Measurements from ENCODE around the gene ARF5. TPM values are rescaled to one million over a fixed set of nuclear protein-coding genes. Genes with fewer than 3 reads are reported as not detected.

Gene ARF5
- total RNA-seq, 1 donor from 2014 or later = 189 TPM

DNA sequence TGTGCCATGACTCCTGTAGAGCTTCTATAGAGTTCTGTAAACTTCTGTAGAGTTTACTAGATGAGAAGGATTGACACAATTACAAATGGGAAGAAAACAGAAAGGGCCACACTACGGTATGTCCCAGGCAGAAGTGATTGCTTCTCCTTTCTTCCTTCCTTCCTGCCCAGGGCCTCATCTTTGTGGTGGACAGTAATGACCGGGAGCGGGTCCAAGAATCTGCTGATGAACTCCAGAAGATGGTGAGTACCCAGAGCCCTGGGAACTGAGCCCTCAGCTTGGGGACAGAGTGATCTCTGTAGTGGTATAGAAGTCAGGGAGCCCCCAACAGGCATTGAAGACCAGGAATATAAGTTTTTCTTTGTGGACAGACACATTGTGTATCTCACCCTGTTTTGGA, 1.7 kb downstream of the ARF5 start:
- H3K27ac Mint-ChIP-seq = peak overlapping the region; percentile 94

DNA sequence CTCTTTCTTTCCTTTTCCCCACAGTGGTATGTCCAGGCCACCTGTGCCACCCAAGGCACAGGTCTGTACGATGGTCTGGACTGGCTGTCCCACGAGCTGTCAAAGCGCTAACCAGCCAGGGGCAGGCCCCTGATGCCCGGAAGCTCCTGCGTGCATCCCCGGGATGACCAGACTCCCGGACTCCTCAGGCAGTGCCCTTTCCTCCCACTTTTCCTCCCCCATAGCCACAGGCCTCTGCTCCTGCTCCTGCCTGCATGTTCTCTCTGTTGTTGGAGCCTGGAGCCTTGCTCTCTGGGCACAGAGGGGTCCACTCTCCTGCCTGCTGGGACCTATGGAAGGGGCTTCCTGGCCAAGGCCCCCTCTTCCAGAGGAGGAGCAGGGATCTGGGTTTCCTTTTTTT, 3.0 kb downstream of the ARF5 start:
- no peak for DNase-seq (ENCODE audit: extremely low spot score, unreplicated experiment)
- Mint-ChIP-seq H3K4me1 (ENCODE audit: unreplicated experiment) (peaks cover 9% of the 10 kb centered on the region), H3K9me3 (no peaks in the 10 kb centered on the region), H3K27me3 (peaks cover 2% of the 10 kb centered on the region), H3K27ac (no peak overlapping the region), H3K36me3 (peaks cover 10% of the 10 kb centered on the region), H3K4me3 (peak overlapping the region; percentile 31)
- TF ChIP-seq, protein P1, sequence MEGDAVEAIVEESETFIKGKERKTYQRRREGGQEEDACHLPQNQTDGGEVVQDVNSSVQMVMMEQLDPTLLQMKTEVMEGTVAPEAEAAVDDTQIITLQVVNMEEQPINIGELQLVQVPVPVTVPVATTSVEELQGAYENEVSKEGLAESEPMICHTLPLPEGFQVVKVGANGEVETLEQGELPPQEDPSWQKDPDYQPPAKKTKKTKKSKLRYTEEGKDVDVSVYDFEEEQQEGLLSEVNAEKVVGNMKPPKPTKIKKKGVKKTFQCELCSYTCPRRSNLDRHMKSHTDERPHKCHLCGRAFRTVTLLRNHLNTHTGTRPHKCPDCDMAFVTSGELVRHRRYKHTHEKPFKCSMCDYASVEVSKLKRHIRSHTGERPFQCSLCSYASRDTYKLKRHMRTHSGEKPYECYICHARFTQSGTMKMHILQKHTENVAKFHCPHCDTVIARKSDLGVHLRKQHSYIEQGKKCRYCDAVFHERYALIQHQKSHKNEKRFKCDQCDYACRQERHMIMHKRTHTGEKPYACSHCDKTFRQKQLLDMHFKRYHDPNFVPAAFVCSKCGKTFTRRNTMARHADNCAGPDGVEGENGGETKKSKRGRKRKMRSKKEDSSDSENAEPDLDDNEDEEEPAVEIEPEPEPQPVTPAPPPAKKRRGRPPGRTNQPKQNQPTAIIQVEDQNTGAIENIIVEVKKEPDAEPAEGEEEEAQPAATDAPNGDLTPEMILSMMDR (conservative IDR thresholded peaks at IDR 0.05) = no peak

More for the DNA sequence above, 1.7 kb downstream of the ARF5 start:
- Mint-ChIP-seq H3K27me3 (peaks cover 2% of the 10 kb centered on the region), H3K36me3 (peaks cover 10% of the 10 kb centered on the region), H3K9me3 (no peaks in the 10 kb centered on the region), H3K4me3 (peak overlapping the region; percentile 97), H3K4me1 (ENCODE audit: unreplicated experiment) (peaks cover 9% of the 10 kb centered on the region)
- DNase-seq (ENCODE audit: extremely low spot score, unreplicated experiment) = no peak
- TF ChIP-seq, protein P1 (conservative IDR thresholded peaks at IDR 0.05) = no peak

DNA sequence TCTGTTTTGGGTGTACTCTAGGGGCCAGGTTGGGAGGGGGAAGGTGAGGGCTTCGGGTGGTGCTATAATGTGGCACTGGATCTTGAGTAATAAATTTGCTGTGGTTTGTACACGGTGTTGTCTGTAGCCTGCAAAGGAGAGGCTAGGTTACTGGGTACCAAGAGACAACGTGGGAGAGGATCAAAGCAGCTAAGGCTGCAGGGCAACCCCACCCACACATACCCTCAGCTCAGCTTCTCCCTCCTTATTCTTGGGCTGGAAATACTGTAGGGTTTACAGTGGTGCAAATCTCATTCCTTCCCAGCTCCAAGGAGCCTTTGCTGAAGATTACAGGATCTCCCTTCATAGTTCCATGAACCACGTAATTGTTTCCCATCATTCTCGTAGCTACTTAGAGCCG, 3.4 kb downstream of the ARF5 start:
- Mint-ChIP-seq H3K9me3 (no peaks in the 10 kb centered on the region), H3K27ac (no peak overlapping the region), H3K4me3 (peak overlapping the region; percentile 31), H3K27me3 (peaks cover 2% of the 10 kb centered on the region), H3K4me1 (ENCODE audit: unreplicated experiment) (peaks cover 9% of the 10 kb centered on the region), H3K36me3 (peaks cover 10% of the 10 kb centered on the region)
- TF ChIP-seq, protein P1 (conservative IDR thresholded peaks at IDR 0.05) = no peak
- DNase-seq (ENCODE audit: extremely low spot score, unreplicated experiment) = no peak

DNA sequence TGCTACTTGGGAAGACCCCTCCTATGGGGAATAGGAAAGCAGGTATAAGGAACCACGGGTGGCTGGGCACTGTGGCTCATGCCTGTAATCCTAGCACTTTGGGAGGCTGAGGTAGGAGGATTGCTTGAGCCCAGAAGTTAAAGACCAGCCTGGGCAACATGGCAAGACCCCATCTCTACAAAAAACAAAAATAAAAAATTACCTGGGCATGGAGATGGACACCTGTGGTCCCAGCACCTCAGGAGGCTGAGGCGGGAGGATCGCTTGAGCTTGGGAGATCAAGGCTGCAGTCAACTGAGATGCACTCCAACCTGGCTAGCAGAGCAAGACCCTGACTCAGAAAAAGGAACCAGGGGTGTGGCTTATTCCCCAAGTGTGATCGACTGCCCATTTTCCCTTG, 4.3 kb downstream of the ARF5 start:
- Mint-ChIP-seq H3K27me3 (peaks cover 6% of the 10 kb centered on the region), H3K27ac (no peak overlapping the region), H3K4me3 (no peak overlapping the region), H3K4me1 (ENCODE audit: unreplicated experiment) (peaks cover 9% of the 10 kb centered on the region), H3K9me3 (no peaks in the 10 kb centered on the region), H3K36me3 (peaks cover 10% of the 10 kb centered on the region)
- no peak for DNase-seq (ENCODE audit: extremely low spot score, unreplicated experiment)
- TF ChIP-seq, protein P1 (conservative IDR thresholded peaks at IDR 0.05) = no peak

DNA sequence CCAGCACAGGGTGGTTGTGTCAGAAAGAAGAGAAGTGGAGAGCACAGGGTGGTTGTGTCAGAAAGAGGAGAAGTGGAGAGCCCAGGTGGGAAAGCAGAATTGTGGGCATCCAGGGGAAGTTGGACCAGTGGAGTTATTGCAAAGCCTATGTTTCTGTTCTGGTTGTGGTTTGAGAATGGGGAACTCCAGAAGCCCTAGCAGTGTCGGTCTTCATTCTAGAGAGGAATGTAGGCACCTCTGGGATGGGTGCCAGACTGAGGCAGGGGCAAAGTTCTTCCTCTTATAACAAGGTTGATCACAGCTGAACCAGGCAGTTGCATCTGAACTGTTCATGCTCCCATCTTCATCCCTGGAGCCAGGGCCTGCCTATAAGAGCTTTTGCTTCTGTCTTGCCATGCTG, 6.3 kb downstream of the ARF5 start:
- no peak overlapping the region for H3K4me3 Mint-ChIP-seq
- TF ChIP-seq, protein P1 (conservative IDR thresholded peaks at IDR 0.05) = no peak
- H3K27me3 Mint-ChIP-seq = peaks cover 12% of the 10 kb centered on the region
- H3K4me1 Mint-ChIP-seq (ENCODE audit: unreplicated experiment) = peaks cover 6% of the 10 kb centered on the region
- no peak overlapping the region for H3K27ac Mint-ChIP-seq
- H3K9me3 Mint-ChIP-seq = no peaks in the 10 kb centered on the region
- H3K36me3 Mint-ChIP-seq = peaks cover 10% of the 10 kb centered on the region
- no peak for DNase-seq (ENCODE audit: extremely low spot score, unreplicated experiment)

DNA sequence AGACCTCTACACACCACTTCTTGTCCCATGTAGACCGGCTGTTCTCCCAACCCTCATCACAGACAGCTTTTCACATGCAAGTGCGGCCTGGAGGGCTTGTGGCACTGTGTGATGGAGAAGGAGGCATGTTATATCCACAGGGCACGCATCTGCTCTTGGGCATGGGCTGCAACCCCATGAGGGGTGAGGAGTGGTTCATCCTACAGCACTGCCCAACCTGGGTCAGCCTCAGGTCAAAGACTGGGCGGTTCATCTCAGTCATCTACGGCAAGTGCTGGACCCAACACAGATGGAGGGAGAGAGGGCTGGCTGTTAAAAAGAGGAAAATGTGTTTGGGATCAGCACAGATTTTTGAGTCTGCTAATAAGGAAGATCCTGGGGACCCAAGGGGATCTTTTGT, 7.5 kb downstream of the ARF5 start:
- Mint-ChIP-seq H3K4me3 (no peak overlapping the region), H3K36me3 (peaks cover 6% of the 10 kb centered on the region), H3K4me1 (ENCODE audit: unreplicated experiment) (no peaks in the 10 kb centered on the region), H3K27me3 (peaks cover 14% of the 10 kb centered on the region), H3K27ac (no peak overlapping the region), H3K9me3 (no peaks in the 10 kb centered on the region)
- no peak for DNase-seq (ENCODE audit: extremely low spot score, unreplicated experiment)
- TF ChIP-seq, protein P1 (conservative IDR thresholded peaks at IDR 0.05) = no peak
